H9 (cell line): ENCODE results near the gene GAGE12D. TPM values are rescaled to one million over a fixed set of nuclear protein-coding genes. Genes with fewer than 3 reads are reported as not detected.
"Not testable (repeated sequence)": the region's sequence is repeated elsewhere in the genome, so short reads cannot be mapped to it uniquely, and the experiment has no call there.

ENCODE experiments used
- DNase-seq: peaks from one replicate; pipeline ENCODE4 v3.0.0-alpha.2; 2017
- H2AFZ ChIP-seq: one replicate; pipeline ENCODE4 v1.6.1; 2013; ENCODE audit warnings: mild to moderate bottlenecking, low read length, control low read depth, moderate library complexity
- H2AK5ac ChIP-seq: 2 replicates; pipeline ENCODE4 v1.6.1; 2013; ENCODE audit warnings: low read length, control low read depth, mixed read lengths; ENCODE audit not compliant: insufficient read length
- H2BK120ac ChIP-seq: one replicate; pipeline ENCODE4 v1.6.1; 2013; ENCODE audit warnings: low read depth, mild to moderate bottlenecking, low read length, control low read depth, inconsistent platforms; ENCODE audit not compliant: poor library complexity, severe bottlenecking
- H2BK12ac ChIP-seq: 2 replicates; pipeline ENCODE4 v1.6.1; 2013; ENCODE audit warnings: low read length, control low read depth, mixed read lengths, low read depth; ENCODE audit not compliant: insufficient read length
- H2BK15ac ChIP-seq: 2 replicates; pipeline ENCODE4 v1.6.1; 2013; ENCODE audit warnings: low read depth, low read length, control low read depth
- H2BK20ac ChIP-seq: one replicate; pipeline ENCODE4 v1.6.1; 2013; ENCODE audit warnings: low read depth, mild to moderate bottlenecking, low read length, control low read depth, inconsistent platforms; ENCODE audit not compliant: poor library complexity, severe bottlenecking
- H2BK5ac ChIP-seq: 2 replicates; pipeline ENCODE4 v1.6.1; 2013; ENCODE audit warnings: low read length, control low read depth, mixed read lengths; ENCODE audit not compliant: insufficient read length
- H3K14ac ChIP-seq: 2 replicates; pipeline ENCODE4 v1.6.1; 2013; ENCODE audit warnings: low read length, control low read depth; ENCODE audit not compliant: insufficient read depth
- H3K18ac ChIP-seq: 2 replicates; pipeline ENCODE4 v1.6.1; 2013; ENCODE audit warnings: low read depth, mild to moderate bottlenecking, mixed read lengths, low read length, control low read depth; ENCODE audit not compliant: insufficient read length
- H3K23ac ChIP-seq: 2 replicates; pipeline ENCODE4 v1.6.1; 2013; ENCODE audit warnings: low read length, control low read depth, mixed read lengths, low read depth; ENCODE audit not compliant: insufficient read length
- H3K23me2 ChIP-seq: 2 replicates; pipeline ENCODE4 v1.6.1; 2013; ENCODE audit warnings: low read depth, mild to moderate bottlenecking, mixed read lengths, low read length, control low read depth; ENCODE audit not compliant: insufficient read length, poor library complexity, severe bottlenecking
- H3K27ac ChIP-seq: 2 replicates; pipeline ENCODE4 v1.5.1; 2013; ENCODE audit warnings: low read length, control low read depth, mixed read lengths, low read depth; ENCODE audit not compliant: insufficient read length
- H3K27me3 ChIP-seq: 2 replicates; pipeline ENCODE4 v1.6.1; 2013; ENCODE audit warnings: low read length, control low read depth, inconsistent platforms; ENCODE audit not compliant: insufficient read depth
- H3K4ac ChIP-seq: 2 replicates; pipeline ENCODE4 v1.6.1; 2013; ENCODE audit warnings: low read depth, mild to moderate bottlenecking, control low read depth, inconsistent platforms, low read length, moderate library complexity
- H3K4me1 ChIP-seq: 2 replicates; pipeline ENCODE4 v1.6.1; 2013; ENCODE audit warnings: low read length, control low read depth, inconsistent platforms; ENCODE audit not compliant: insufficient read depth
- H3K4me2 ChIP-seq: 2 replicates; pipeline ENCODE4 v1.6.1; 2013; ENCODE audit warnings: low read length, control low read depth, mixed read lengths; ENCODE audit not compliant: insufficient read length, insufficient read depth
- H3K56ac ChIP-seq: 2 replicates; pipeline ENCODE4 v1.6.1; 2013; ENCODE audit warnings: low read depth, mild to moderate bottlenecking, mixed read lengths, low read length, control low read depth; ENCODE audit not compliant: insufficient read length
- H3K79me1 ChIP-seq: 2 replicates; pipeline ENCODE4 v1.6.1; 2013; ENCODE audit warnings: low read depth, mild to moderate bottlenecking, moderate library complexity, low read length, control low read depth, inconsistent platforms; ENCODE audit not compliant: insufficient read depth, poor library complexity, severe bottlenecking
- H3K79me2 ChIP-seq: 2 replicates; pipeline ENCODE4 v1.6.1; 2013; ENCODE audit warnings: low read length, control low read depth, inconsistent platforms; ENCODE audit not compliant: insufficient read depth
- H3K9ac ChIP-seq: 2 replicates; pipeline ENCODE4 v1.6.1; 2013; ENCODE audit warnings: low read length, control low read depth, mixed read lengths; ENCODE audit not compliant: insufficient read length; ENCODE audit errors: extremely low read depth
- H3K9me3 ChIP-seq: one replicate; pipeline ENCODE4 v1.6.1; 2013; ENCODE audit warnings: low read depth, low read length, inconsistent platforms; ENCODE audit not compliant: control insufficient read depth
- H3T11ph ChIP-seq: one replicate; pipeline ENCODE4 v1.6.1; 2013; ENCODE audit warnings: mild to moderate bottlenecking, low read length, control low read depth, inconsistent platforms
- H4K20me1 ChIP-seq: one replicate; pipeline ENCODE4 v1.6.1; 2013; ENCODE audit not compliant: control insufficient read depth, insufficient read length, insufficient read depth
- H4K5ac ChIP-seq: 2 replicates; pipeline ENCODE4 v1.6.1; 2013; ENCODE audit warnings: low read depth, mild to moderate bottlenecking, mixed read lengths, low read length, control low read depth; ENCODE audit not compliant: insufficient read length
- H4K8ac ChIP-seq: replicated peaks from 2 replicates; pipeline ENCODE4 v1.6.1; 2013; ENCODE audit warnings: low read length, control low read depth, mixed read lengths, low read depth; ENCODE audit not compliant: insufficient read length
- H4K91ac ChIP-seq: 2 replicates; pipeline ENCODE4 v1.6.1; 2013; ENCODE audit warnings: low read depth, mild to moderate bottlenecking, moderate library complexity, mixed read lengths, low read length, control low read depth; ENCODE audit not compliant: insufficient read length
- H3K27ac Mint-ChIP-seq, 3 experiments: 2 replicates in 2 of 3; 3 replicates in 1 of 3; pipeline ENCODE4 v1.8.0; 2020 to 2021; ENCODE audit warnings: mixed read lengths in 3 of 3, mild to moderate bottlenecking in 1 of 3, moderate library complexity in 1 of 3
- H3K27me3 Mint-ChIP-seq: 2 replicates; pipeline ENCODE4 v1.8.0; 2021; ENCODE audit warnings: low read depth, mild to moderate bottlenecking, moderate library complexity, mixed read lengths
- H3K36me3 Mint-ChIP-seq, 3 experiments: 2 replicates in 2 of 3; 3 replicates in 1 of 3; pipeline ENCODE4 v1.8.0; 2020 to 2021; ENCODE audit warnings: low read depth in 3 of 3, mixed read lengths in 3 of 3; ENCODE audit not compliant: insufficient read depth in 1 of 3
- H3K4me1 Mint-ChIP-seq, 2 experiments: 2 replicates each; pipeline ENCODE4 v1.8.0; 2020; ENCODE audit warnings: mixed read lengths in 2 of 2
- H3K4me3 Mint-ChIP-seq, 2 experiments: 2 replicates in 1 of 2; 3 replicates in 1 of 2; pipeline ENCODE4 v1.8.0; 2020 to 2021; ENCODE audit warnings: mild to moderate bottlenecking in 2 of 2, mixed read lengths in 2 of 2, moderate library complexity in 1 of 2
- H3K9me3 Mint-ChIP-seq, 2 experiments: 2 replicates in 1 of 2; 3 replicates in 1 of 2; pipeline ENCODE4 v1.8.0; 2020; ENCODE audit warnings: mild to moderate bottlenecking in 2 of 2, mixed read lengths in 2 of 2, moderate library complexity in 1 of 2
- WGBS: extraction: QIAGEN DNeasy Blood & Tissue Kit; methylation state at CpG from one replicate; pipeline ENCODE4 v1.1.7; 2013; ENCODE audit warnings: missing lambda C conversion rate, low lambda C conversion rate, mixed read lengths; ENCODE audit not compliant: insufficient read length; ENCODE audit errors: extremely low coverage; 5-methylcytosine and 5-hydroxymethylcytosine counted together
- total RNA-seq: library from RNA; stranded (reverse); gene quantifications from 2 replicates; pipeline ENCODE4 v1.2.1, GENCODE V29; 2021

GAGE12D gene
- total RNA-seq, 1 experiment from 2014 or later, result not detected

DNA sequence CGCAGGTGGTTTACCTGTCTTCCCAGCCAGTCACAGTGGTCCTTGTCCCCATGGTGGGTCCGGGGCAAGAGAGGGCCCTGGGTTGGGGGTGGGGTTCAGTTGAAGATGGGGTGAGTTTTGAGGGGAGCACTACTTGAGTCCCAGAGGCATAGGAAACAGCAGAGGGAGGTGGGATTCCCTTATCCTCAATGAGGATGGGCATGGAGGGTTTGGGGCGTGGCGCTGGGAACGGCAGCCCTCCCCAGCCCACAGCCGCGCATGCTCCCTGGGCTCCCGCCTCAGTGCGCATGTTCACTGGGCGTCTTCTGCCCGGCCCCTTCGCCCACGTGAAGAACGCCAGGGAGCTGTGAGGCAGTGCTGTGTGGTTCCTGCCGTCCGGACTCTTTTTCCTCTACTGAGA, 28.6 kb downstream of the GAGE12D start, which contains the start of gene GAGE12G:
GAGE12G (plus strand) TSS at position 301 of the 400 bp plus-strand sequence. CDS start 1,155 bp downstream, outside the sequence.
- not testable (repeated sequence) for H4K91ac ChIP-seq, H3K36me3 Mint-ChIP-seq, H4K5ac ChIP-seq, H2BK5ac ChIP-seq, H3K23ac ChIP-seq, H3K14ac ChIP-seq, H3K79me1 ChIP-seq, H3K9me3 Mint-ChIP-seq, H3K27me3 Mint-ChIP-seq, H3K27ac ChIP-seq, H3K56ac ChIP-seq, H3K4me1 ChIP-seq, H2AK5ac ChIP-seq, H2BK15ac ChIP-seq, H3T11ph ChIP-seq, H3K9ac ChIP-seq, H4K20me1 ChIP-seq, H3K4me2 ChIP-seq, H3K27me3 ChIP-seq, DNase-seq, H2BK20ac ChIP-seq, H2BK120ac ChIP-seq, H3K9me3 ChIP-seq, H2BK12ac ChIP-seq, H4K8ac ChIP-seq, H3K4me1 Mint-ChIP-seq, H3K27ac Mint-ChIP-seq, H3K4ac ChIP-seq, H3K79me2 ChIP-seq, H3K18ac ChIP-seq, H2AFZ ChIP-seq, H3K23me2 ChIP-seq, H3K4me3 Mint-ChIP-seq
- no CpG with 5 or more reads among the region's 16 CpGs for WGBS

DNA sequence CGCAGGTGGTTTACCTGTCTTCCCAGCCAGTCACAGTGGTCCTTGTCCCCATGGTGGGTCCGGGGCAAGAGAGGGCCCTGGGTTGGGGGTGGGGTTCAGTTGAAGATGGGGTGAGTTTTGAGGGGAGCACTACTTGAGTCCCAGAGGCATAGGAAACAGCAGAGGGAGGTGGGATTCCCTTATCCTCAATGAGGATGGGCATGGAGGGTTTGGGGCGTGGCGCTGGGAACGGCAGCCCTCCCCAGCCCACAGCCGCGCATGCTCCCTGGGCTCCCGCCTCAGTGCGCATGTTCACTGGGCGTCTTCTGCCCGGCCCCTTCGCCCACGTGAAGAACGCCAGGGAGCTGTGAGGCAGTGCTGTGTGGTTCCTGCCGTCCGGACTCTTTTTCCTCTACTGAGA, 38.1 kb downstream of the GAGE12D start, which contains the start of gene GAGE12H:
GAGE12H (plus strand) TSS at position 301 of the 400 bp plus-strand sequence. CDS start 1,155 bp downstream, outside the sequence.
- H3K4me2 ChIP-seq, H3K27me3 ChIP-seq, H2BK120ac ChIP-seq, H2BK20ac ChIP-seq, H2BK5ac ChIP-seq, H3K79me2 ChIP-seq, H3K14ac ChIP-seq, H2BK15ac ChIP-seq, H2AFZ ChIP-seq, H2BK12ac ChIP-seq, H3K18ac ChIP-seq, H3K79me1 ChIP-seq, H3T11ph ChIP-seq, H4K8ac ChIP-seq, H3K9ac ChIP-seq, H4K5ac ChIP-seq, H3K36me3 Mint-ChIP-seq, H3K56ac ChIP-seq, H3K9me3 Mint-ChIP-seq, H4K91ac ChIP-seq, H3K23ac ChIP-seq, H3K4me1 ChIP-seq, H4K20me1 ChIP-seq, H3K27ac Mint-ChIP-seq, DNase-seq, H3K4ac ChIP-seq, H3K27me3 Mint-ChIP-seq, H3K4me3 Mint-ChIP-seq, H3K27ac ChIP-seq, H3K23me2 ChIP-seq, H3K9me3 ChIP-seq, H2AK5ac ChIP-seq, H3K4me1 Mint-ChIP-seq: not testable (repeated sequence)
- no CpG with 5 or more reads among the region's 16 CpGs for WGBS
